Astrocyte (in vitro differentiated cells and primary cell): ENCODE results near the gene F10. TPM values are rescaled to one million over a fixed set of nuclear protein-coding genes. Genes with fewer than 3 reads are reported as not detected.

Experiments used
- DNase-seq: peaks from one replicate; pipeline ENCODE4 v3.0.0-alpha.2; 2010; ENCODE audit warnings: low read depth
- FAIRE-seq: peaks from 2 replicates; lab custom pipeline; 2011; peaks lifted over from hg19 to GRCh38; lab: Jason Lieb, UNC
- H2AFZ ChIP-seq: 2 replicates; pipeline ENCODE4 v1.6.0; 2012; ENCODE audit warnings: low read depth, low read length, inconsistent platforms
- H3K27ac ChIP-seq: 2 replicates; pipeline ENCODE4 v1.5.1; 2011; ENCODE audit warnings: low read depth, low read length, inconsistent platforms
- H3K27me3 ChIP-seq: 2 replicates; pipeline ENCODE4 v1.6.0; 2011; ENCODE audit warnings: low read length, inconsistent platforms; ENCODE audit not compliant: insufficient read depth
- H3K36me3 ChIP-seq: 2 replicates; pipeline ENCODE4 v1.5.1; 2011; ENCODE audit warnings: low read length, inconsistent platforms; ENCODE audit not compliant: insufficient read depth
- H3K4me1 ChIP-seq: 2 replicates; pipeline ENCODE4 v1.5.1; 2011; ENCODE audit warnings: low read length, inconsistent platforms; ENCODE audit not compliant: insufficient read depth
- H3K4me2 ChIP-seq: 2 replicates; pipeline ENCODE4 v1.6.0; 2012; ENCODE audit warnings: low read length, inconsistent platforms
- H3K4me3 ChIP-seq: 2 replicates; pipeline ENCODE4 v1.5.1; 2011; ENCODE audit warnings: low read depth, mild to moderate bottlenecking, low read length, inconsistent platforms; ENCODE audit not compliant: insufficient read depth
- H3K79me2 ChIP-seq: 2 replicates; pipeline ENCODE4 v1.6.0; 2012; ENCODE audit warnings: mild to moderate bottlenecking, low read length, inconsistent platforms; ENCODE audit not compliant: insufficient read depth
- H3K9ac ChIP-seq: 2 replicates; pipeline ENCODE4 v1.6.0; 2012; ENCODE audit warnings: mild to moderate bottlenecking, low read length, inconsistent platforms
- H3K9me3 ChIP-seq: 2 replicates; pipeline ENCODE4 v1.5.1; 2012; ENCODE audit warnings: low read depth, mild to moderate bottlenecking, low read length, inconsistent platforms; ENCODE audit not compliant: insufficient read depth
- H4K20me1 ChIP-seq: 2 replicates; pipeline ENCODE4 v1.6.0; 2012; ENCODE audit warnings: low read length, inconsistent platforms; ENCODE audit not compliant: insufficient read depth
- H3K27ac Mint-ChIP-seq: one replicate; pipeline ENCODE4 v1.8.0; 2021; ENCODE audit warnings: mild to moderate bottlenecking, mixed read lengths; ENCODE audit not compliant: unreplicated experiment
- H3K27me3 Mint-ChIP-seq: one replicate; pipeline ENCODE4 v1.8.0; 2021; ENCODE audit warnings: low read depth, mixed read lengths; ENCODE audit not compliant: unreplicated experiment
- H3K36me3 Mint-ChIP-seq: one replicate; pipeline ENCODE4 v1.8.0; 2021; ENCODE audit warnings: low read depth, mixed read lengths; ENCODE audit not compliant: unreplicated experiment
- H3K4me1 Mint-ChIP-seq: one replicate; pipeline ENCODE4 v1.8.0; 2021; ENCODE audit warnings: low read depth, mixed read lengths; ENCODE audit not compliant: unreplicated experiment
- H3K4me3 Mint-ChIP-seq: one replicate; pipeline ENCODE4 v1.8.0; 2021; ENCODE audit warnings: mild to moderate bottlenecking, moderate library complexity, mixed read lengths; ENCODE audit not compliant: unreplicated experiment
- H3K9me3 Mint-ChIP-seq: one replicate; pipeline ENCODE4 v1.8.0; 2021; ENCODE audit warnings: mild to moderate bottlenecking, mixed read lengths; ENCODE audit not compliant: unreplicated experiment
- CTCF ChIP-seq: IDR thresholded peaks from 2 replicates; pipeline ENCODE4 v1.5.1; 2011; ENCODE audit warnings: low read depth, mild to moderate bottlenecking, inconsistent platforms, low read length, moderate library complexity; ENCODE audit not compliant: insufficient read depth
- EZH2 ChIP-seq: IDR thresholded peaks from 2 replicates; pipeline ENCODE4 v1.6.1; 2012; ENCODE audit warnings: mild to moderate bottlenecking, low read length, inconsistent platforms; ENCODE audit not compliant: insufficient read depth
- total RNA-seq: library from RNA; stranded (reverse); gene quantifications from 2 replicates; pipeline ENCODE4 v1.2.1, GENCODE V29; 2021

The F10 gene
- total RNA-seq, 1 donor from 2014 or later: 0.45 TPM

GRCh38 chr13:113124211-113124970 lies 1.8 kb downstream of the F10 start:
- H3K9me3 Mint-ChIP-seq: peaks cover 5% of the 10 kb centered on the region
- Histone ChIP-seq H3K9me3 (no peaks in the 10 kb centered on the region), H3K79me2 (no peaks in the 10 kb centered on the region), H4K20me1 (no peaks in the 10 kb centered on the region), H3K27me3 (peaks cover 3% of the 10 kb centered on the region), H3K4me3 (no peak overlapping the region), H3K36me3 (no peaks in the 10 kb centered on the region), H3K4me2 (no peak overlapping the region), H3K4me1 (no peaks in the 10 kb centered on the region), H3K27ac (no peak overlapping the region), H2AFZ (no peak overlapping the region), H3K9ac (no peak overlapping the region)
- no peak for FAIRE-seq
- H3K4me1 Mint-ChIP-seq: no peaks in the 10 kb centered on the region
- no peak for TF ChIP-seq CTCF
- no peak for TF ChIP-seq EZH2
- H3K27me3 Mint-ChIP-seq: peaks cover 56% of the 10 kb centered on the region
- H3K36me3 Mint-ChIP-seq: no peaks in the 10 kb centered on the region
- DNase-seq: no peak
- no peak overlapping the region for H3K27ac Mint-ChIP-seq
- H3K4me3 Mint-ChIP-seq: no peak overlapping the region

- TF ChIP-seq EZH2 (no peak), CTCF (no peak)
These were observed 3.1 kb downstream of the F10 start for GRCh38 chr13:113125506-113126264.

More at GRCh38 chr13:113125506-113126264, 3.1 kb downstream of the F10 start:
- H3K4me3 ChIP-seq: no peak overlapping the region
- DNase-seq (no peak), FAIRE-seq (no peak)
- H3K4me1 ChIP-seq: no peaks in the 10 kb centered on the region
- H3K79me2 ChIP-seq: no peaks in the 10 kb centered on the region
- peaks cover 5% of the 10 kb centered on the region for H3K9me3 Mint-ChIP-seq
- no peaks in the 10 kb centered on the region for H3K4me1 Mint-ChIP-seq
- no peak overlapping the region for H2AFZ ChIP-seq
- no peaks in the 10 kb centered on the region for H3K27me3 ChIP-seq
- H3K9ac ChIP-seq: no peak overlapping the region
- H3K27me3 Mint-ChIP-seq: peaks cover 47% of the 10 kb centered on the region
- H3K27ac ChIP-seq: no peak overlapping the region
- H3K9me3 ChIP-seq: no peaks in the 10 kb centered on the region
- no peak overlapping the region for H3K27ac Mint-ChIP-seq
- H3K4me3 Mint-ChIP-seq: no peak overlapping the region
- no peaks in the 10 kb centered on the region for H4K20me1 ChIP-seq
- no peak overlapping the region for H3K4me2 ChIP-seq
- no peaks in the 10 kb centered on the region for H3K36me3 Mint-ChIP-seq
- H3K36me3 ChIP-seq: no peaks in the 10 kb centered on the region
